ENCODE data around the gene ENO3.

GRCh38 chr17:4908711-4909496, 42.0 kb upstream of the ENO3 start:
- TF ChIP-seq EZH2phosphoT487 (IDR thresholded peaks at IDR 0.05; ENCODE audit: borderline replicate concordance) (no peak), CTCF (conservative IDR thresholded peaks at IDR 0.05; ENCODE audit: low read length) (peak; percentile 87)
